Transverse colon (tissue), 4 donors: ENCODE results near the gene NECTIN2. TPM values are rescaled to one million over a fixed set of nuclear protein-coding genes. Genes with fewer than 3 reads are reported as not detected.
"Not testable (repeated sequence)": the region's sequence is repeated elsewhere in the genome, so short reads cannot be mapped to it uniquely, and the experiment has no call there.

ENCODE experiments used
- DNase-seq: peaks from one replicate; pipeline ENCODE4 v3.0.0-alpha.2; 2019
- H3K27ac ChIP-seq, 4 donors: fragments of 200-600 bp; sonication (generic); 2 replicates each; pipeline ENCODE4 v1.5.1; 2016 to 2018; ENCODE audit warnings: inconsistent platforms in 4 of 4
- H3K27me3 ChIP-seq: fragments of 200-600 bp; sonication (generic); 2 replicates; pipeline ENCODE4 v1.5.1; 2017; ENCODE audit warnings: inconsistent platforms
- H3K36me3 ChIP-seq, 4 donors: fragments of 200-600 bp; sonication (generic); 2 replicates each; pipeline ENCODE4 v1.5.1; 2017 to 2019; ENCODE audit warnings: inconsistent platforms in 4 of 4
- H3K4me1 ChIP-seq, 4 donors: fragments of 200-600 bp; sonication (generic); 2 replicates each; pipeline ENCODE4 v1.5.1; 2017 to 2020; ENCODE audit warnings: inconsistent platforms in 4 of 4
- H3K4me3 ChIP-seq, 4 donors: fragments of 200-600 bp; sonication (generic); 1 replicate in 1 of 4; 2 replicates in 3 of 4; pipeline versions ENCODE4 v1.5.1 to v1.6.1; 2017 to 2019; ENCODE audit warnings: inconsistent platforms in 4 of 4
- H3K9me3 ChIP-seq, 2 donors: fragments of 200-600 bp; sonication (generic); 2 replicates each; pipeline ENCODE4 v1.5.1; 2017 to 2019; ENCODE audit warnings: inconsistent platforms in 2 of 2
- CTCF ChIP-seq, 5 experiments: fragments of 200-600 bp in 3 of 5; fragments of 450-650 bp in 2 of 5; sonication (generic) in 3 of 5; IDR thresholded peaks; 1 replicate in 2 of 5; 2 replicates in 3 of 5; pipeline ENCODE4 v1.5.1; 2016 to 2017; ENCODE audit warnings: antibody characterized with exemption in 5 of 5, inconsistent platforms in 3 of 5, mild to moderate bottlenecking in 2 of 5, moderate library complexity in 1 of 5
- EP300 ChIP-seq: sonication (generic); formaldehyde crosslinking; IDR thresholded peaks from one replicate; pipeline ENCODE4 v1.6.1; 2017; ENCODE audit warnings: antibody characterized with exemption, low read depth
- POLR2A ChIP-seq: fragments of 450-650 bp; IDR thresholded peaks from one replicate; pipeline ENCODE4 v1.6.1; 2016; ENCODE audit warnings: antibody characterized with exemption, mild to moderate bottlenecking, moderate library complexity
- POLR2AphosphoS5 ChIP-seq, 3 donors: sonication (generic); formaldehyde crosslinking; IDR thresholded peaks; one replicate each; pipeline ENCODE4 v1.6.1; 2016; ENCODE audit warnings: antibody characterized with exemption in 3 of 3
- WGBS, 2 donors: methylation state at CpG; one replicate each; pipeline ENCODE4 v1.1.5; 2018; ENCODE audit warnings: low coverage in 1 of 2; 5-methylcytosine and 5-hydroxymethylcytosine counted together
- in situ Hi-C, 4 donors: fragments of 200-750 bp; cut with MboI; loops; one replicate each; pipeline versions ENCODE4 v1.15.0 to v1.15.1; 2017; ENCODE audit warnings: low sequenced_read_pairs in 3 of 4, low pct_ligation_motif_present in 1 of 4, low pct_unique_long_range_greater_than_20kb in 1 of 4
- intact Hi-C: fragments of 100-400 bp; cut with DNase I; formaldehyde crosslinking; loops from one replicate; pipeline ENCODE4 v1.15.1; 2023; ENCODE audit warnings: low total_unique reads
- total RNA-seq, 4 donors: library from RNA; depleted of rRNA; stranded (reverse); fragments of >200 nt; gene quantifications; one replicate each; pipeline ENCODE4 v1.1.0, GENCODE V29; 2016

Gene NECTIN2
- total RNA-seq, 4 donors from 2014 or later: 93.7 to 147 (median 125) TPM

- WGBS, 2 donors: 87% methylated on average over 5 of the region's 5 CpGs; no CpG with 5 or more reads in 1 of the 2 donors
- Histone ChIP-seq H3K27me3 (no peaks in the 10 kb centered on the region), H3K36me3 (peaks cover 0 to 6% (median 0%) of the 10 kb centered on the region in 4 donors), H3K9me3 (no peaks in the 10 kb centered on the region), H3K4me1 (no peaks in the 10 kb centered on the region), H3K4me3 (no peak overlapping the region), H3K27ac (no peak overlapping the region)
- in situ Hi-C loops: no loop called here
- TF ChIP-seq POLR2A: no peak
- TF ChIP-seq POLR2AphosphoS5 (IDR thresholded peaks at IDR 0.05): no peak
- no peak for TF ChIP-seq EP300
- no peak for TF ChIP-seq CTCF (IDR thresholded peaks at IDR 0.05)
- DNase-seq: no peak
- intact Hi-C loops: no loop called here
Observed at GRCh38 chr19:44883922-44884321, 37.8 kb downstream of the NECTIN2 start.

GRCh38 chr19:44884566-44884965, 38.5 kb downstream of the NECTIN2 start:
- Histone ChIP-seq H3K4me1 (peaks cover under 1 to 3% (median 1%) of the 10 kb centered on the region in 4 donors), H3K27ac (no peak overlapping the region), H3K27me3 (no peaks in the 10 kb centered on the region), H3K4me3 (no peak overlapping the region), H3K36me3 (peaks cover 0 to 6% (median 0%) of the 10 kb centered on the region in 4 donors), H3K9me3 (no peaks in the 10 kb centered on the region)
- WGBS, 2 donors: 60 to 80% methylated on average over 1 to 4 of the region's 4 CpGs
- TF ChIP-seq CTCF (IDR thresholded peaks at IDR 0.05) (no peak), POLR2AphosphoS5 (IDR thresholded peaks at IDR 0.05) (no peak), POLR2A (no peak), EP300 (no peak)
- intact Hi-C loops (no loop called here), in situ Hi-C loops (no loop called here)
- DNase-seq: no peak

GRCh38 chr19:44886141-44886540, 40.0 kb downstream of the NECTIN2 start:
- Histone ChIP-seq H3K4me1 (peaks cover 6 to 9% (median 8%) of the 10 kb centered on the region in 4 donors), H3K36me3 (peaks cover 0 to 6% (median 0%) of the 10 kb centered on the region in 4 donors), H3K27ac (no peak overlapping the region), H3K27me3 (no peaks in the 10 kb centered on the region), H3K4me3 (no peak overlapping the region), H3K9me3 (no peaks in the 10 kb centered on the region)
- WGBS, 2 donors: 87% methylated on average over 6 of the region's 6 CpGs; no CpG with 5 or more reads in 1 of the 2 donors
- intact Hi-C loops: no loop called here
- in situ Hi-C loops: no loop called here
- TF ChIP-seq POLR2A: no peak
- no peak for TF ChIP-seq POLR2AphosphoS5 (IDR thresholded peaks at IDR 0.05)
- TF ChIP-seq CTCF (IDR thresholded peaks at IDR 0.05): no peak
- no peak for TF ChIP-seq EP300
- no peak for DNase-seq

- H3K27ac ChIP-seq: no peak overlapping the region
- DNase-seq: no peak
- WGBS, 2 donors: 87 to 100% methylated on average over 2 to 4 of the region's 4 CpGs
- in situ Hi-C loops: no loop called here
- intact Hi-C loops: no loop called here
- H3K36me3 ChIP-seq: peaks cover 0 to 6% (median 0%) of the 10 kb centered on the region in 4 donors
- no peak overlapping the region for H3K4me3 ChIP-seq
- peaks cover 16 to 20% (median 18%) of the 10 kb centered on the region in 4 donors for H3K4me1 ChIP-seq
- no peak for TF ChIP-seq POLR2A
- no peak for TF ChIP-seq CTCF (IDR thresholded peaks at IDR 0.05)
- TF ChIP-seq POLR2AphosphoS5 (IDR thresholded peaks at IDR 0.05): no peak
- no peak for TF ChIP-seq EP300
- H3K9me3 ChIP-seq: no peaks in the 10 kb centered on the region
- H3K27me3 ChIP-seq: no peaks in the 10 kb centered on the region
Observed at GRCh38 chr19:44887648-44888047, 41.6 kb downstream of the NECTIN2 start.

GRCh38 chr19:44888335-44888734, 42.2 kb downstream of the NECTIN2 start:
- DNase-seq, H3K4me3 ChIP-seq, H3K36me3 ChIP-seq, intact Hi-C loops, H3K9me3 ChIP-seq, in situ Hi-C loops, H3K27ac ChIP-seq, H3K27me3 ChIP-seq: not testable (repeated sequence)
- H3K4me1 ChIP-seq: peaks cover 16 to 21% (median 19%) of the 10 kb centered on the region in 4 donors
- 88% methylated on average over 4 of the region's 5 CpGs; no CpG with 5 or more reads in 1 of the 2 donors for WGBS, 2 donors
